NCI-H510A (cell line): ENCODE measurements around the gene PSMF1.
"Not testable (repeated sequence)": the region's sequence is repeated elsewhere in the genome, so short reads cannot be mapped to it uniquely, and the experiment has no call there.

ENCODE experiments used
- DNase-seq: peaks from one replicate; lab custom pipeline; 2025; lab: John Stamatoyannopoulos, UW

Gene PSMF1

DNA sequence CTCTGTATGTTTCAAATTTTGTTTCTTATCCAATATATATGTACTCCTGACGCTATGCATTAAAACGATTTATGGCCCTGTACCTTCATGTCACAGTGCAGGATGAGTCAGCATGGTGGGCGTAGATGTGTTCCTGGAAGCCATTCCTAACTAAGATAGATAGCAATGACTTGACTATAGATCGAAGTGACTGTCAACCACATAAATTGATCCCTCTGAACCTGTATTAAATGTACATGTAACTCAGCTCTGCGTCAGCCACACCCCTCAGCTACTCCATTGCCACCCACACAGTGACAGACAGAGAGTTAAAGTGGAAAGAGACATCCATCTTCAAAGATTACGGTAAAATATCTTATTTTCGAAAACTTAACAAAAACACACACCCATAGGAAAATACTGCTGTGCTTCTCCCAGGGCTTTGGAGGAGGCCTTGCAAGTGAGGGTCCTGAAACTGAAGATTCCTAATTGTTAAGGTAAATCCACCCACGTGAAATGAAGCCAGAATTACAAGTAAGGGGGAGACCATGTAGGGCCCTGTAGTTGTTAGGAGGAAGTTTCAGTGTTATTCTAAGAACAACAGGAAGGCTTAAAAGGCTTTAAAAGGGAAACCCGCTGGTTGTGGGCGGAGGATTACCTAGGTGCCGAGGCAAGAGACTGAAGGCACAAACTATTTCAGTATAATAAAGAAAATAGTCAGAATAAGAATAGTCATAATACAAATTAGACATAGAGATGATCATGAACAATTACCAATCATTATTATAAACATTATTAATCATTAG is 97.2 kb downstream of the PSMF1 start:
- DNase-seq: no peak

- not testable (repeated sequence) for DNase-seq
Measured at GRCh38 chr20:1216527-1217427, 98.4 kb downstream of the PSMF1 start.
